Measurements from ENCODE around the gene MTA3. TPM values are rescaled to one million over a fixed set of nuclear protein-coding genes. Genes with fewer than 3 reads are reported as not detected.

MTA3 gene
- total and polyA plus RNA-seq, 2 donors (not counting 3 experiments of a cell fraction or from before 2014, with no cell fraction given), result 36.3 to 53.3 TPM

GRCh38 chr2:42658306-42658705 is 89.9 kb downstream of the MTA3 start:
- intact Hi-C loops (cut with micrococcal nuclease) (no loop called here), dilution Hi-C loops (cut with MboI; ENCODE audit: extremely low pct_ligation_motif_present, low sequenced_read_pairs) (no loop called here)
- H3K4me3 ChIP-seq (replicated peaks in 1 of 3; ENCODE audit: insufficient read depth in 1 of 3, low read depth in 1 of 3, low read length in 3 of 3), result no peak overlapping the region
- no peaks in the 10 kb centered on the region for H3K9me3 ChIP-seq (replicated peaks; ENCODE audit: control insufficient read depth, insufficient read depth, low read length)
- no TSS peak for BruUV-seq (replicated peaks)
- H3K27ac ChIP-seq (ENCODE audit: insufficient read depth, low read depth, low read length), result no peak overlapping the region
- CTCF ChIA-PET, result interaction anchor here (1.8 kb wide), 1 partner anchor 10 kb away, joined by 9 read pairs; no protein-coding TSS in a partner anchor
- no peak overlapping the region for H3K9ac ChIP-seq (replicated peaks; ENCODE audit: extremely low read depth, insufficient read depth, low read length)
- no peak for FAIRE-seq
- H3K79me2 ChIP-seq (ENCODE audit: control insufficient read depth, insufficient read depth, low read length), result no peaks in the 10 kb centered on the region
- no peaks in the 10 kb centered on the region for H3K27me3 ChIP-seq (ENCODE audit: control insufficient read depth in 2 of 2, insufficient read depth in 2 of 2, low read length in 2 of 2)
- H3K4me1 ChIP-seq (ENCODE audit: control insufficient read depth, extremely low read depth, insufficient read depth, low read length), result peaks cover 4% of the 10 kb centered on the region
- H2AFZ ChIP-seq (ENCODE audit: low read depth, low read length), result no peak overlapping the region
- H4K20me1 ChIP-seq (replicated peaks; ENCODE audit: control insufficient read depth, extremely low read depth, insufficient read depth, low read length), result no peaks in the 10 kb centered on the region
- no peaks in the 10 kb centered on the region for H3K9me1 ChIP-seq (replicated peaks; ENCODE audit: control insufficient read depth, extremely low read depth, insufficient read depth, low read length)
- POLR2A ChIA-PET, result no interaction called here
- no peak overlapping the region for H3K4me2 ChIP-seq (ENCODE audit: insufficient read depth, low read length)
- DNase-seq (ENCODE audit: low read depth, low spot score), result no peak
- TF ChIP-seq GATA2 (IDR thresholded peaks at IDR 0.05; ENCODE audit: insufficient read depth, insufficient read length, low read depth, low read length), result no peak
- no peak for TF ChIP-seq CTCF (IDR thresholded peaks at IDR 0.05; ENCODE audit: extremely low read depth in 1 of 2, insufficient read depth in 1 of 2, low read depth in 1 of 2, low read length in 2 of 2)
- no peak for TF ChIP-seq MYC (IDR thresholded peaks at IDR 0.05; ENCODE audit: low read depth, low read length)
- no peak for TF ChIP-seq EZH2 (IDR thresholded peaks at IDR 0.05; ENCODE audit: borderline replicate concordance, low read depth, low read length, severe bottlenecking)
- TF ChIP-seq POLR2A (IDR thresholded peaks at IDR 0.05; ENCODE audit: low read depth, low read length), result no peak
- no peak for TF ChIP-seq POLR2AphosphoS5 (IDR thresholded peaks at IDR 0.05; ENCODE audit: insufficient read depth, low read depth, low read length)
- TF ChIP-seq MAX (IDR thresholded peaks at IDR 0.05; ENCODE audit: insufficient read depth, insufficient read length), result no peak
- no peak for TF ChIP-seq FOS (IDR thresholded peaks at IDR 0.05; ENCODE audit: borderline replicate concordance, insufficient read depth, low read length)
- TF ChIP-seq JUN (IDR thresholded peaks at IDR 0.05; ENCODE audit: borderline replicate concordance, insufficient read depth, insufficient read length, low read depth), result no peak
- H3K36me3 ChIP-seq (ENCODE audit: control insufficient read depth in 2 of 2, extremely low read depth in 1 of 2, insufficient read depth in 2 of 2, low read length in 2 of 2), result peaks cover 5 to 8% of the 10 kb centered on the region in 2 experiments

All from endothelial cell of umbilical vein (primary cell).